Neural progenitor cell (in vitro differentiated cells): ENCODE data around the gene PSMG1. TPM values are rescaled to one million over a fixed set of nuclear protein-coding genes. Genes with fewer than 3 reads are reported as not detected.
A peak's percentile ranks its signal among the peaks of the same experiment; 100 is the strongest.

Experiments used
- DNase-seq: peaks from one replicate; pipeline ENCODE4 v3.0.0-alpha.2; 2016; ENCODE audit warnings: low spot score
- H2AFZ ChIP-seq: fragments of 200-600 bp; sonication (generic); replicated peaks from 2 replicates; pipeline ENCODE4 v1.6.1; 2016; ENCODE audit warnings: antibody characterized with exemption
- H3F3A ChIP-seq: fragments of 200-600 bp; sonication (generic); 2 replicates; pipeline ENCODE4 v1.6.1; 2016; ENCODE audit warnings: antibody characterized with exemption, low read depth
- H3K27ac ChIP-seq: fragments of 200-600 bp; sonication (generic); 2 replicates; pipeline ENCODE4 v1.5.1; 2016; ENCODE audit warnings: mild to moderate bottlenecking
- H3K27me3 ChIP-seq: fragments of 200-600 bp; sonication (generic); 2 replicates; pipeline ENCODE4 v1.6.1; 2016; ENCODE audit warnings: mild to moderate bottlenecking, moderate library complexity
- H3K36me3 ChIP-seq: fragments of 200-600 bp; sonication (generic); 2 replicates; pipeline ENCODE4 v1.5.1; 2016
- H3K4me1 ChIP-seq: fragments of 200-600 bp; sonication (generic); 2 replicates; pipeline ENCODE4 v1.6.1; 2016; ENCODE audit warnings: mixed run types
- H3K4me2 ChIP-seq: fragments of 200-600 bp; sonication (generic); 2 replicates; pipeline ENCODE4 v1.6.1; 2016
- H3K4me3 ChIP-seq: fragments of 200-600 bp; sonication (generic); 2 replicates; pipeline ENCODE4 v1.5.1; 2016
- H3K79me2 ChIP-seq: fragments of 200-600 bp; sonication (generic); 2 replicates; pipeline ENCODE4 v1.6.1; 2016; ENCODE audit warnings: low read depth
- H3K9ac ChIP-seq: fragments of 200-600 bp; sonication (generic); 2 replicates; pipeline ENCODE4 v1.6.1; 2016
- H3K9me3 ChIP-seq: fragments of 200-600 bp; sonication (generic); 2 replicates; pipeline ENCODE4 v1.5.1; 2016; ENCODE audit warnings: low read depth
- H4K20me1 ChIP-seq: fragments of 200-600 bp; sonication (generic); 2 replicates; pipeline ENCODE4 v1.6.1; 2016; ENCODE audit warnings: low read depth
- H3K27ac Mint-ChIP-seq: 3 replicates; pipeline ENCODE4 v1.8.0; 2021; ENCODE audit warnings: mixed read lengths
- H3K27me3 Mint-ChIP-seq: 2 replicates; pipeline ENCODE4 v1.8.0; 2022; ENCODE audit warnings: low read depth, mild to moderate bottlenecking, inconsistent platforms, moderate library complexity, mixed read lengths; ENCODE audit not compliant: insufficient read depth
- H3K36me3 Mint-ChIP-seq: 3 replicates; pipeline ENCODE4 v1.8.0; 2021; ENCODE audit warnings: mixed read lengths
- H3K4me1 Mint-ChIP-seq: 3 replicates; pipeline ENCODE4 v1.8.0; 2021; ENCODE audit warnings: mixed read lengths
- H3K4me3 Mint-ChIP-seq: 3 replicates; pipeline ENCODE4 v1.8.0; 2021; ENCODE audit warnings: mild to moderate bottlenecking, moderate library complexity, mixed read lengths
- H3K9me3 Mint-ChIP-seq: 3 replicates; pipeline ENCODE4 v1.8.0; 2020; ENCODE audit warnings: mixed read lengths
- EZH2 ChIP-seq: fragments of 200-600 bp; sonication (generic); IDR thresholded peaks from 2 replicates; pipeline ENCODE4 v1.6.1; 2017; ENCODE audit warnings: antibody characterized with exemption, mild to moderate bottlenecking, moderate library complexity
- EZH2phosphoT487 ChIP-seq: fragments of 200-600 bp; sonication (generic); IDR thresholded peaks from 2 replicates; pipeline ENCODE4 v1.6.1; 2017; ENCODE audit warnings: antibody characterized with exemption
- total RNA-seq: library from RNA; depleted of rRNA; stranded (reverse); fragments of >200 nt; gene quantifications from 2 replicates; pipeline ENCODE4 v1.2.3, GENCODE V29; 2015; ENCODE audit warnings: low replicate concordance
- TF ChIP-seq, protein P1 (sequence below): fragments of 200-600 bp; sonication (generic); IDR thresholded peaks from 2 replicates; pipeline ENCODE4 v1.5.1; 2017; ENCODE audit warnings: antibody characterized with exemption, mild to moderate bottlenecking

Gene PSMG1, protein sequence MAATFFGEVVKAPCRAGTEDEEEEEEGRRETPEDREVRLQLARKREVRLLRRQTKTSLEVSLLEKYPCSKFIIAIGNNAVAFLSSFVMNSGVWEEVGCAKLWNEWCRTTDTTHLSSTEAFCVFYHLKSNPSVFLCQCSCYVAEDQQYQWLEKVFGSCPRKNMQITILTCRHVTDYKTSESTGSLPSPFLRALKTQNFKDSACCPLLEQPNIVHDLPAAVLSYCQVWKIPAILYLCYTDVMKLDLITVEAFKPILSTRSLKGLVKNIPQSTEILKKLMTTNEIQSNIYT
- total RNA-seq, result 37.5 and 42.9 TPM in 2 replicates

DNA sequence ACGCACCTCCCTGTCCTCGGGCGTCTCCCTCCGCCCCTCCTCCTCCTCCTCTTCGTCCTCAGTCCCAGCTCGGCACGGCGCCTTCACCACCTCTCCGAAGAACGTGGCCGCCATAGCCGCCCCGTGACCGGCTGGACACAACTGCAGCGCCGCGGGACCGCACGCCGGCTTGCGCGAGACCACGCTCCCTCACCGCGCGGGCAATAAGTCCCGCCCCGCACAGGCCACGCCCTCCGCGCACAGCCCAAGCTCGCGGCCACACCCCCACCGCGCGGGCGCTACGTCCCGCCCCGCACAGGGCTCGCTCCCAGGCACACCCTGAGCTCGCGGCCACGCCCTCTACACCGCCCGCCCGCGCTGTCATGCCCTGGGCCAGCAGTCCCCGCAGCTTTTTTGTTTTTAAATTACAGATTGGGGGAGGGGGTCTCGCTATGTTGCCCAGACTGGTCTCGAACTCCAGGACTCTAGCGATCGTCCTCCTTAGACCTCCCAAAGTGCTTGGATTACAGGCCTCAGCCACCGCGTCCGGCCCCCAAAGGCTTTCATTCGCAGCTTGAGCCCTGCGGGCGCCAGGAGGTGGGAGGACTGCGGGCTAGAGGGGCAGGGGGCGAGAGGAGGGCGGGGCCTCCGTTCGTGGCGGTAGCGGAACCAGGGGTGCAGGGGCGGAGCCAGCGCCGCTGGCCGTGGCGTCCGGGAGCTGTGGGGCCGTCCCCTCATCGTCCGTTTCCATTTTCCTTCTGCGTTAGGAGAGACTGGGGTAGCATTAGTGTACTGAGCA, at the start of gene PSMG1:
PSMG1 (minus strand) TSS at position 180 of the 778 bp plus-strand sequence; CDS start at position 114, 66 bp downstream.
- Histone ChIP-seq H3K36me3 (no peaks in the 10 kb centered on the region), H3K27me3 (no peaks in the 10 kb centered on the region), H3K4me3 (peak within 1 kb of the TSS; percentile 78), H2AFZ (peak within 1 kb of the TSS; percentile 92), H3K4me1 (peaks cover 13% of the 10 kb centered on the region), H3F3A (peaks cover 41% of the 10 kb centered on the region), H3K9ac (peak within 1 kb of the TSS; percentile 62), H3K79me2 (peaks cover 26% of the 10 kb centered on the region), H4K20me1 (peaks cover 15% of the 10 kb centered on the region), H3K9me3 (no peaks in the 10 kb centered on the region), H3K27ac (peak within 1 kb of the TSS; percentile 64), H3K4me2 (peak within 1 kb of the TSS; percentile 97)
- Mint-ChIP-seq H3K4me1 (peaks cover 23% of the 10 kb centered on the region), H3K36me3 (peaks cover 21% of the 10 kb centered on the region), H3K27me3 (peaks cover 3% of the 10 kb centered on the region), H3K9me3 (no peaks in the 10 kb centered on the region), H3K4me3 (peak within 1 kb of the TSS; percentile 95), H3K27ac (peak within 1 kb of the TSS; percentile 51)
- TF ChIP-seq, protein P1, sequence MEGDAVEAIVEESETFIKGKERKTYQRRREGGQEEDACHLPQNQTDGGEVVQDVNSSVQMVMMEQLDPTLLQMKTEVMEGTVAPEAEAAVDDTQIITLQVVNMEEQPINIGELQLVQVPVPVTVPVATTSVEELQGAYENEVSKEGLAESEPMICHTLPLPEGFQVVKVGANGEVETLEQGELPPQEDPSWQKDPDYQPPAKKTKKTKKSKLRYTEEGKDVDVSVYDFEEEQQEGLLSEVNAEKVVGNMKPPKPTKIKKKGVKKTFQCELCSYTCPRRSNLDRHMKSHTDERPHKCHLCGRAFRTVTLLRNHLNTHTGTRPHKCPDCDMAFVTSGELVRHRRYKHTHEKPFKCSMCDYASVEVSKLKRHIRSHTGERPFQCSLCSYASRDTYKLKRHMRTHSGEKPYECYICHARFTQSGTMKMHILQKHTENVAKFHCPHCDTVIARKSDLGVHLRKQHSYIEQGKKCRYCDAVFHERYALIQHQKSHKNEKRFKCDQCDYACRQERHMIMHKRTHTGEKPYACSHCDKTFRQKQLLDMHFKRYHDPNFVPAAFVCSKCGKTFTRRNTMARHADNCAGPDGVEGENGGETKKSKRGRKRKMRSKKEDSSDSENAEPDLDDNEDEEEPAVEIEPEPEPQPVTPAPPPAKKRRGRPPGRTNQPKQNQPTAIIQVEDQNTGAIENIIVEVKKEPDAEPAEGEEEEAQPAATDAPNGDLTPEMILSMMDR, result no peak
- TF ChIP-seq EZH2phosphoT487 (no peak), EZH2 (no peak)
- DNase-seq, result peak; percentile 96

DNA sequence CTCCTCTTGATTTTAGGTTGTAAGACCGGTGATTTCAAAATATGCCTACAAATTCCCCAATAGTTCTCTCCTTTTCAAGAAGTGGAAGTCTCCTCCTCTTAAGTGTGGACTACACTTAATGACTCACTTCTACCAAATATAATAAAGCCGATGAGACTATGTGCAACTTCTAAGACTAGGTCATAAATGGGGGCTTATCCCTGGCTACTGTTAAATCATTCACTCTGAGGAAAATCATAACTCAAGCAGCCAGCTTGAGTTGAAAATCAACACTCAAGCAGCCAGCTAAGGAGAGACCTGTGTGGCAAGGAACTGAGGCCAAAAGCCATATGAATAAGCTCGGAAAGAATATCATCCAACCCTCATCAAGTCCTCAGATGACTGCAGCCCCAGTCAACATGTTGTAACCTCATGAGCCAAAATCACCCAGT, 49.6 kb upstream of the PSMG1 start:
- Histone ChIP-seq H3F3A (no peaks in the 10 kb centered on the region), H3K9me3 (no peaks in the 10 kb centered on the region), H3K4me2 (no peak overlapping the region), H4K20me1 (peaks cover 5% of the 10 kb centered on the region), H3K4me3 (no peak overlapping the region), H3K27ac (no peak overlapping the region), H3K9ac (no peak overlapping the region), H3K27me3 (no peaks in the 10 kb centered on the region), H3K4me1 (no peaks in the 10 kb centered on the region), H2AFZ (no peak overlapping the region), H3K79me2 (peaks cover 13% of the 10 kb centered on the region), H3K36me3 (peaks cover 31% of the 10 kb centered on the region)
- no peaks in the 10 kb centered on the region for H3K4me1 Mint-ChIP-seq
- no peaks in the 10 kb centered on the region for H3K27me3 Mint-ChIP-seq
- no peak overlapping the region for H3K4me3 Mint-ChIP-seq
- no peaks in the 10 kb centered on the region for H3K9me3 Mint-ChIP-seq
- TF ChIP-seq EZH2 (no peak), EZH2phosphoT487 (no peak)
- TF ChIP-seq, protein P1, result no peak
- no peak overlapping the region for H3K27ac Mint-ChIP-seq
- peaks cover 47% of the 10 kb centered on the region for H3K36me3 Mint-ChIP-seq
- DNase-seq, result no peak

DNA sequence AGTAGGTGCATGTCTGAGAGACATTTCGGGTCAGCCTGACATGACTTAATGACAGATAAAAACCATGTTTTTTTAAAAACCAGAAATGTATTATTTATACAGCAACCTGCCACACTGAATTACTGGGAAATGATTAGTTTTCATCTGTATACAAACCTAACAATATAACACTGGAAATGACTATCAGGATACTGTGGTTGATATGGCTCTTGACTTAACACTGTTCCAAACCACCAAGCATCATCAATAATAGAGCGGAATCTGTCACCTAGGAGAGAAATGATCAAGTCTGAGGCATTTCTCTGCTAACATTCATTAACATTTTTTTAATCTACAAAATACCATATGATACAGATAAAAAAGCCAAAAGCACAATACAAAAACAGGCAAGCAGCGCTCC, 41.7 kb upstream of the PSMG1 start:
- Histone ChIP-seq H2AFZ (no peak overlapping the region), H3K4me3 (no peak overlapping the region), H3K9ac (no peak overlapping the region), H3K27me3 (no peaks in the 10 kb centered on the region), H3K4me1 (no peaks in the 10 kb centered on the region), H3F3A (no peaks in the 10 kb centered on the region), H4K20me1 (no peaks in the 10 kb centered on the region), H3K79me2 (no peaks in the 10 kb centered on the region), H3K36me3 (peaks cover 30% of the 10 kb centered on the region), H3K9me3 (no peaks in the 10 kb centered on the region), H3K27ac (no peak overlapping the region), H3K4me2 (no peak overlapping the region)
- Mint-ChIP-seq H3K36me3 (peaks cover 26% of the 10 kb centered on the region), H3K9me3 (no peaks in the 10 kb centered on the region), H3K27ac (no peak overlapping the region), H3K4me3 (no peak overlapping the region), H3K27me3 (no peaks in the 10 kb centered on the region), H3K4me1 (no peaks in the 10 kb centered on the region)
- no peak for DNase-seq
- TF ChIP-seq EZH2phosphoT487, result no peak
- TF ChIP-seq, protein P1, result no peak
- no peak for TF ChIP-seq EZH2
